Mesenteric fat pad (tissue), 1 donor: ENCODE results near the gene DOK6. TPM values are rescaled to one million over a fixed set of nuclear protein-coding genes. Genes with fewer than 3 reads are reported as not detected.

Source experiments
- DNase-seq: peaks from one replicate; pipeline ENCODE4 v3.0.0-alpha.2; 2020; ENCODE audit warnings: low spot score
- total RNA-seq: library from RNA; stranded (reverse); fragmentation: NEBNext Ultra II Directional; extraction: Animal tissue kit (Norgen Biotek cat#: 25700); gene quantifications from one replicate; pipeline ENCODE4 v1.2.1, GENCODE V29; 2021
- donor health status: DM: yes; HTN: yes; CAD: no.

Gene DOK6
- total RNA-seq, 1 donor from 2014 or later, result 1.6 TPM

- no peak for DNase-seq
Measured at GRCh38 chr18:69734536-69734935, 333.8 kb downstream of the DOK6 start.

DNA sequence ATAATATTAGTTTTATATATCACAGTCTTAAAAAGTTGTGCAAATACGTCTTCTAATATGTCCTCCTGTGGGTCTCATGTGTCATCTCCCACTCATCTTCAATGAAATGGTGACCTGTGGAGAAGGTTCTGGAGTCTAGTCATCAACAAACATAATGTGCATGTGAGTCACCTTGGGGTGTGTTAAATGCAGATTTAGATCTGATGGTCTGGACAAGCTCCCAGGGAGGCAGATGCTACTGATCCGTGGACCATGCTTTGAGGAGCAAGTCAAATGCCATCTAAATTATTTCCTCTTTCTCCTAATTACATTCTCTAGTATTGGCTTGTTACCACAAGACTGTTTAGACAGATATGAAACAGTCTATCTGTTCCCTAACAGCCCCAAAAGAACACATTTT is 336.0 kb downstream of the DOK6 start:
- DNase-seq, result no peak

DNA sequence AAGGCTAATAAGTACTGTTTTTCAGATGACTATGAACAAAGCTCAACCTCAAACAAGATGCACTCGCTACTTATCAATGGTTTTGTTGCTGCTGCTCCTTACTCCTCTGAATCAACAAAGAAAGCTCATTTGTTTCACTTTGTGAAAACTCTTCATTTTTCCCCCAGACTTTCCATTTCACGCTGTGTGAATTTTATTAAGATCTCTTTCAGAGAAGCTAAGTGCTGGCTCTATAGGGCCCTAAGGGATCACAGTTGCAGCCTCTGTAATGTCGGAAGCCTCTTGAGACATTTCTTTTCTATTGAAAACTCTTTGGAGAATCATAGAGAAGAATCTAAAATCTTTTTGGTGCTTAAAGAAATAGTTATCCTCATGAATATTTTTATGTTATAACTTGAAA is 337.2 kb downstream of the DOK6 start:
- no peak for DNase-seq

DNA sequence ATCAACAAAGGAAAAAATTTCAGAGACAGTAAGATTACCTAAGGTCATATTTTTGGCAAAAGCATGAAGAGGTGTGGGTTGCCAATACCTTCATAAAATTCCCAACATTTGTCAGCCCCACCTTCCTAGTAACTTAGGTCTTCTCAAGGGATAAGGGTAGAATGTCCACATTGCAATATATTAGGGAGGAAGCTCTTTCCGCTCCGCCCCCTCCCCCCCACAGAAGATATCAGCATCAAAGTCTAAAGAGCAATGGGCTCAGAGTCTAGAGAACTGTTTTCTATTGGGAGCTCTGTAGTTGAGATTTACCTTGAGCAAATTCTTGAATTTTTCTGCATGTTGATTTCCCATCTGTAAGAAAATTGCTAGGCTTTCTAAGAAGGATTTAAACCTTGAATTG is 346.7 kb downstream of the DOK6 start:
- DNase-seq, result no peak

DNA sequence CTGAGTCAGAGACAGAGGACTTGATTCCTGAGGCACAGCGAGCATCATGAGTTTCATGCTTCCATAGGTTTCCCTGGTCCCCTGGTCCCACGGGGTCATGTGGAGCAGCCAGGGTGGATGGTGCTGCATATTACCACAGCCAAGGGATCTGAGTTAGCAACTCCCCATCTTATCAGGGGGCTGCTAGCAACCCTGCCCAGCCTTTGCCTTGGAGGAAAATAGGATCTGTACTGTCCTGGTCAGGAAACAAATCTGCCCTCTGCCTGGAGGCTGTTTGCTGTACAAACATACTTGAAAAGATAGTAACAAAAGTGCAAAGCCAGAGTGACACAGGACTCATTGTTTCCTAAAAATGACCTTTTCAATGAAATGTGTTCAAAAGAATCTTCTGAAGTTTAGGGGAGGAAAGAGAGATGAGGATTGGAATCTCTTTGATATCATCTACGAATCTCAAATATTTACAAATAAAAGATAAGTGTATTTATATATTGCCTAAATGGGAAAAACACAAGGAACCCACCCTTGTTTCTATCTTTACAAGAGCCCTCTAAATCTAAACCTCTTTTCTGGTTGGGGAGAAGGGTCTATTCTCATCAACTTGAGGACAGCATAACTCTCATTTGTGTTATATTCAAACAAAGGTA is 352.2 kb downstream of the DOK6 start:
- no peak for DNase-seq

DNA sequence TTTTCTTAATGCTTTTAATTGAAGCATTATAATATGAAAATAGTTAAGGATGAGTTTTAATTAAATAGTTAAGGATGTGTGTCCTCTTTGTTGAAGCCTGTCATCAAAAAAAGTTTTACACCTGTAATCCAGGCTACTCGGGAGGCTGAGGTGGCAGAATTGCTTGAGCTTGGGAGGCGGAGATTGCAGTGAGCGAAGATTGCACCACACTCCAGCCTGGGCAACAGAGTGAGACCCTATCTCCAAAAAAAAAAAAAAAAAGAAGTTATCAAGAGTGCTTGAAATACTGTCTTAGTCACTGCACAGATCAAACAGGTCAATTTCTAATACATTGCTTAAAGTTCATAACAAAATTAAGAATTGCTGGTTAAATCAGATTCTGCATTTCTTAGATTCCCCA is 353.4 kb downstream of the DOK6 start:
- DNase-seq, result no peak

DNA sequence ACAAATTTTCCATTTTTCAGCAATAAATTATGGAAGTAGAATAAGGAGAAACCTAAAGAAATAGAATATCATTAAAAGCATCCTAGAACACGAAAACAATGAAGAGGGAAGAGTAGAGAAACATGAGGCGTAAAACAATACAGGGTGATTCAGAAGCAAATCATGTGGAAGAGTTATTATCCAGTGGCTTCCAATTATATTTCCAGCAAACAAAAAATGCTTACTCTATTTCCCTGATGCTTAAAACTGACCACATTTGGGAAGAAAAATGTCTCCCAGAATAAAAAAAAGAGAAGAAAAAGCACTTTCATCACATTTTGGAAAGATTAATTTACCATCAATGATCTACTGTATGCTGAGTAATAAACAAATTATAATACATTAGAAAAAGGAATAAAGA is 354.4 kb downstream of the DOK6 start:
- no peak for DNase-seq

DNA sequence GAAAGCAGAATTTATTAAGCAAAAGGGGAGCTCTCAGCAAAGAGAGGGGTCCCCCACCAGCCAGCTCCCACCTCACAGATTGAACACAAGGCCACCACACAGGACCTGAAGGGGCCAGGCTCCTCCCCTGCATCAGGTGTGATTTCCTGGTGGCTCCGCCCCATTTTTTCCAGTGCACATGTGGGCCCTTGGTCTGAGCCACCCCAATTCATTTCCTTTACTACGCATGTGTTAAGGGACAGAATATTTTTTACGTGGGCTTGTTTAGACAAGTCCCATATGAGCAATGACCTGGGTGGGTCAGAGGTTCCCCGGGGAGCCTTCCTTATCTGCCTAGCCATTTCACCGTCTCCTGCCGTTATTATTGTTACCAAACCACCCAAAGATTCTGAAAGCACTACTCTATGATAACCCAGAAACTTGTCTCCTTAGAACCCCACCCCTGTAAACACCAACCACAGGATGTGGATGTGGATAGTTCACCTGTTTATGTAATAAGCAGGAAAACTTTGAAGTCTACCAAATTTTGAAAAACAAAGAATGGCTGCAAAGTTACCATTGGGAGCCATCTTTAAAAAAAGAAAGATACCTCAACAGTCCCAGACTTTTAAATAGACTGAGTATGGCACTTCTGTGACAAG is 355.3 kb downstream of the DOK6 start:
- DNase-seq, result no peak

- DNase-seq, result no peak
Measured at GRCh38 chr18:69757733-69758132, 357.0 kb downstream of the DOK6 start.

GRCh38 chr18:69758458-69758857 is 357.8 kb downstream of the DOK6 start:
- no peak for DNase-seq

DNA sequence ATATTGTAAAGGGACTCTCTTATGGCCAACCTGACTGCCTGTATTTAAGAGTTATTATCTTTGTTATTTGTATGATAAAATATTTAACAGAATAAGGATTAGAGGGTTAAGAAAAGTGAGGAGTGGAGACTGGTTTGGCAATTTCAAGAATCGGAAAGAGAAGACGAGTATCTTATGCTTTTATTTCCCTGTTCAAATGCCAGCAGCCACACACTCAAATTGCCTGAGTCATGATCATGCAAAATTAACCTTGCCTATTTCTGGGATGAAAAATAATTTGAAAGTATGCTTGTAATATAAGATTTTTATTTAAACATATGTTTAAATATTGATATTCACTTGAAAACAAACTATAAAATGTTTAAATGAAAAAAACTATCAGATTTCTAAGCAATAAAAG is 358.4 kb downstream of the DOK6 start:
- no peak for DNase-seq

DNA sequence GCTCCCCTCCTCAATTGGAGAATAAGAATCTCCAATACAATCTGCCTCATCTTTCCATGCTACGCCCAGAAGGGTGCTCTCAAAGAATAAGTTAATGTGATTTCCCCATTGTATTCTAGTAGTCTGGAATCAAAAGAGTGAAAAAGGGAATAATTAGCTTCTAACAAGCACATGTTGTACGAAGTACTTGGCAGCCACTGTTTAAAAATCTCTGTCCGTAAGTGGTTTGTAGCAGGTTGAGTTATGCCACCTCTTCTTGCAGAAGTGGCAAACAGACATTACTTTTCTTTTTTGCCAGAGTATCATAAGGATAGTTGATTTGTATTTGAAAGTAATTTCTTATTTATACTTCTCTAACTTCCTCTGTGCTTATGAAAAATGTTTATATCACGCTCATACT is 362.3 kb downstream of the DOK6 start:
- no peak for DNase-seq

- no peak for DNase-seq
Measured at GRCh38 chr18:69763821-69764220, 363.1 kb downstream of the DOK6 start.

GRCh38 chr18:69770238-69770637 is 369.6 kb downstream of the DOK6 start:
- no peak for DNase-seq

DNA sequence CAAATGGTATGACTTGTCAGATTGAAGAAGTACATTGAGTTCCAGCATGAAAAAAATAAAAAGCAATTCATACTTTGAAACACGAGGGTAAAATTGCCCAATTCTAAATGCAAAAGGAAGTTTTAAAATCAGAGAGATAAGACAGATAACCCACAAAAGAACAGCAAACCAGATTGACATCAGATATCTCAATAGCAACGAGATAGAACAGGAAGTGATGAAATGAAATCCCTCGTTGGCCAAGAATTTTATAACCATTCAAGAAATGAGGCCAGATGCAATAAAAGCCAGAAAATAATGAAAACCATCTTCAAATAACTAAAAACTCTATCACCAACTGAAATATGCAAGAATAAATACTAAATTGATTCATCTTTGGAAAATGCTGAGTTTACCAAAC is 374.1 kb downstream of the DOK6 start:
- no peak for DNase-seq

DNA sequence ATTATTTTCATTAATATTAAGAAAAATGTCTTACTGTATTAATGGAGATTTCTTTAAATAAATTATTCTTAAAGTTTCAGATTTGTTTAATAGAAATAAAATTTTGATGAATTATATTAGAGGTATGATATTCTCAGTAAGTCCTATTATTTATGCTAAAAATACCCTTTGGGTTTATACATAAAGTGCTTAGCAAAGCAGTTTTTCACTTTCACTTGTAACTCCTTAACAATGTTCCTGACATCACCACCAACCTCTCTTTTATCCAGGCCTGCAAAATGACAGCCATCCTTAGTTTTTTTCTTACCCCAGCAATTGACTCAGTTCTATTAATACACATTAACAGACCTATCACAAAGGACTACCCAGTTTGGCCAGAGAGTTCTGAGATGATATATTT is 376.6 kb downstream of the DOK6 start:
- DNase-seq, result no peak

DNA sequence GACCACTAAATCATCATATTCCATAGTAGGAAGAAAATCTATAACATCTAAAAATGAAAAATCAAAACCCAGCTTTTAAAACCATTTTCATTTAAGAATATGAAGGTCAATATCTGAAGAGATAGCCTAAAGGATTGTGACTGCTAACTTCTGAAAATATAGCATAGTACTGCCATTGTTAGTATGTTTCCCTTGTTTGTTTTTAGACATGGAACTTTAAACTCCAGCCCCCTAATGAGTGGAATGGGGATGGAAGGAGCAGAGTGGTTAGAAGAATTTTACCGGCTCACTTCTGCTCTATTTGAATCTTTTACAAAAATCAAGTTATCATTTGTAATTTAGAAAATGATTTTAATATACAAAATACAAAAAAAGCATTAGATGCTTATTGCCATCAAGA is 378.0 kb downstream of the DOK6 start:
- DNase-seq, result no peak

GRCh38 chr18:69780851-69781250 is 380.2 kb downstream of the DOK6 start:
- DNase-seq, result no peak

- DNase-seq, result no peak
Measured at GRCh38 chr18:69784815-69785214, 384.1 kb downstream of the DOK6 start.

DNA sequence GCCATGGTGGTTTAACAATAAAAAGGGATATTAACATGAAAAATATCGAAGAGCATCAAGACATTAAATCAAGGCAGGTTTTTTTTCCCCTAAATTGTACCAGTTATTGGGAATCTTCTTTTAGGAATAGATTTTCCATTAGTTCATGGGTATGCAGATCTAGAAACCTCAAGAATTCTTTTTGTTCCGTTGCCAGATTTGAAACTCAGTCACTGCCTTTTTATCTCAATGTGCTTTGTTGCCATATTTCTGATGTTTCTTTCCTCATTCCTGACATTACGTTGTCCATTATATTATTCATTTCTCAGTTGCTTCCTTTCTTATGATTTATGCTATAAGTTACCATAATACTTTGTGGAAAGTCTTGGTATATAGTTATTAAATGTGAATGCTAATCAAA is 384.8 kb downstream of the DOK6 start:
- DNase-seq, result no peak

DNA sequence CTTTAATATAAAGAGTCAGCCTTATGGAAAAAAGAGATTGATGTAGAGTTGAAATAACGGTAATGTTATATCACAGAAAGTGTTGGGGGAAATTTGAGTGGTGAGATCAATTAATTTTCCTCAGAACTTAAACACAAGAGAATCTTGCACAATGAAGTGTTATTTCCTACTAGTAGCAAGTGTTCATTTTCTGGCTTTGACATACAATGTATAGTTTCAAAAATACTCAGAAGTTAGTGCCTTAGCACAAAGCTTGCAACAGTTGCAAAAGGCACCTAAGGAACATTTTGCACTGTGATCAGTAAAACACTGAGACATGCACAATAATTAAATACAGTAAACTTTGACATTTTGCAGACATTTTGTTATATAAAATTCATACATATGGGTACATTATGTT is 385.7 kb downstream of the DOK6 start:
- no peak for DNase-seq

- no peak for DNase-seq
Measured at GRCh38 chr18:69787825-69788547, 387.3 kb downstream of the DOK6 start.

- DNase-seq, result no peak
Measured at GRCh38 chr18:69789794-69790193, 389.1 kb downstream of the DOK6 start.
